Measurements from ENCODE around the gene MAU2. TPM values are rescaled to one million over a fixed set of nuclear protein-coding genes. Genes with fewer than 3 reads are reported as not detected.
A peak's percentile ranks its signal among the peaks of the same experiment; 100 is the strongest.

MAU2 gene
- total RNA-seq, 4 donors from 2014 or later = 59.5 to 220 (median 77.6) TPM

- no peak for TF ChIP-seq POLR2AphosphoS5 (IDR thresholded peaks at IDR 0.05)
- no peak for TF ChIP-seq POLR2A (IDR thresholded peaks at IDR 0.05)
- no peak for TF ChIP-seq CTCF (IDR thresholded peaks at IDR 0.05)
- no peak for TF ChIP-seq EP300 (IDR thresholded peaks at IDR 0.05)
- Histone ChIP-seq H3K36me3 (peaks cover 26% of the 10 kb centered on the region), H3K9me3 (no peaks in the 10 kb centered on the region), H3K4me1 (peaks cover 40% of the 10 kb centered on the region), H3K27ac (peak overlapping the region; percentile 94), H3K27me3 (no peaks in the 10 kb centered on the region), H3K4me3 (peak overlapping the region; percentile 89)
- DNase-seq (ENCODE audit: low spot score in 2 of 2) = no peak
- 0% methylated on average over 4 of the region's 34 CpGs for WGBS
These were observed 530 bp downstream of the MAU2 start for GRCh38 chr19:19321141-19321577.

GRCh38 chr19:19324059-19324770 lies 3.6 kb downstream of the MAU2 start:
- Histone ChIP-seq H3K9me3 (no peaks in the 10 kb centered on the region), H3K36me3 (peaks cover 42% of the 10 kb centered on the region), H3K27me3 (no peaks in the 10 kb centered on the region), H3K4me3 (no peak overlapping the region), H3K27ac (no peak overlapping the region), H3K4me1 (peaks cover 44% of the 10 kb centered on the region)
- no peak for DNase-seq (ENCODE audit: low spot score in 2 of 2)
- TF ChIP-seq CTCF (IDR thresholded peaks at IDR 0.05) = no peak
- no peak for TF ChIP-seq POLR2AphosphoS5 (IDR thresholded peaks at IDR 0.05)
- no peak for TF ChIP-seq POLR2A (IDR thresholded peaks at IDR 0.05)
- 84% methylated on average over 7 of the region's 7 CpGs for WGBS

GRCh38 chr19:19327672-19328071 lies 7.0 kb downstream of the MAU2 start:
- TF ChIP-seq EP300 (IDR thresholded peaks at IDR 0.05) (no peak), CTCF (IDR thresholded peaks at IDR 0.05) (no peak), POLR2A (IDR thresholded peaks at IDR 0.05) (no peak), POLR2AphosphoS5 (IDR thresholded peaks at IDR 0.05) (no peak)
- 85% methylated on average over 8 of the region's 8 CpGs for WGBS
- Histone ChIP-seq H3K4me3 (no peak overlapping the region), H3K36me3 (peaks cover 72% of the 10 kb centered on the region), H3K9me3 (no peaks in the 10 kb centered on the region), H3K27ac (no peak overlapping the region), H3K4me1 (peaks cover 25% of the 10 kb centered on the region), H3K27me3 (no peaks in the 10 kb centered on the region)
- no peak for DNase-seq (ENCODE audit: low spot score in 2 of 2)

GRCh38 chr19:19329126-19329525 lies 8.5 kb downstream of the MAU2 start:
- Histone ChIP-seq H3K27me3 (no peaks in the 10 kb centered on the region), H3K36me3 (peaks cover 80% of the 10 kb centered on the region), H3K4me1 (peaks cover 16% of the 10 kb centered on the region), H3K9me3 (no peaks in the 10 kb centered on the region), H3K27ac (no peak overlapping the region), H3K4me3 (no peak overlapping the region)
- 66% methylated on average over 6 of the region's 6 CpGs for WGBS
- TF ChIP-seq CTCF (IDR thresholded peaks at IDR 0.05) (no peak), POLR2A (IDR thresholded peaks at IDR 0.05) (no peak), POLR2AphosphoS5 (IDR thresholded peaks at IDR 0.05) (no peak), EP300 (IDR thresholded peaks at IDR 0.05) (no peak)
- DNase-seq (ENCODE audit: low spot score in 2 of 2) = no peak

- Histone ChIP-seq H3K27me3 (no peaks in the 10 kb centered on the region), H3K36me3 (peaks cover 93% of the 10 kb centered on the region), H3K4me3 (no peak overlapping the region), H3K9me3 (no peaks in the 10 kb centered on the region), H3K27ac (no peak overlapping the region), H3K4me1 (peaks cover 43% of the 10 kb centered on the region)
- 83% methylated on average over 13 of the region's 22 CpGs for WGBS
- DNase-seq (ENCODE audit: low spot score in 2 of 2) = no peak
- TF ChIP-seq POLR2AphosphoS5 (IDR thresholded peaks at IDR 0.05) (no peak), POLR2A (IDR thresholded peaks at IDR 0.05) (no peak), CTCF (IDR thresholded peaks at IDR 0.05) (no peak), EP300 (IDR thresholded peaks at IDR 0.05) (no peak)
These were observed 13.7 kb downstream of the MAU2 start for GRCh38 chr19:19334063-19334988.
